Iris pigment epithelial cell (primary cell): ENCODE results near the gene PIGS.
"Not testable (repeated sequence)": the region's sequence is repeated elsewhere in the genome, so short reads cannot be mapped to it uniquely, and the experiment has no call there.

ENCODE experiments used
- DNase-seq: peaks from one replicate; pipeline ENCODE4 v3.0.0-alpha.2; 2011; ENCODE audit warnings: low read depth

Gene PIGS

GRCh38 chr17:28571361-28572122 is at the start of gene PIGS:
TSS of gene PIGS (minus strand) at chr17:28571524. CDS start at chr17:28571496, 28 bp downstream.
- peak; percentile 93 for DNase-seq

- DNase-seq, result no peak
Measured at GRCh38 chr17:28620010-28620409, 48.7 kb upstream of the PIGS start.

GRCh38 chr17:28618464-28618863 is 47.1 kb upstream of the PIGS start:
- no peak for DNase-seq

- no peak for DNase-seq
Measured at GRCh38 chr17:28616281-28616680, 45.0 kb upstream of the PIGS start.

GRCh38 chr17:28615260-28615940 is 44.1 kb upstream of the PIGS start:
- no peak for DNase-seq

DNA sequence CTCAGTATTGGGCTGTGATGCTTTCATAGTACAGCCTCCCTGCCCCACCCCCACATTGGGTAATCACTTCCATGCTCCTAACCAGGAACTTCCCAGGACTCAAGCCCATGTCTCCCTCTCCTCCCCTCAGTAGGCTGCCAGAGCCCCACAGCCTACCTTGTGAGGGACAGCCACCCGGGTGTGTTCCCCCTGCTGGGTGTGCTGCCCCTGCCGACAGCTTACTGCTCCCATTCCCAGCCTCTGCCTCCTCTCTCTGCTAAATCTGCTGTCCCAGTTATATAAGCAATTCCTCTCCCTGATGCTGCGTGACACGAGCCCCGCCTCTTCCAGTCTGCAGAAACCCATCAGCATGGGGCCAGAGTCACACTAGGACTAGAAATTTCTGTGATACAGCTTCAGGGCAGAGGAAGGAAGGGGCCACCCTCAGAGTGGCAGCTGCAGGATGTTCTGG is 42.6 kb upstream of the PIGS start, which contains the start of gene RSKR:
Gene RSKR, minus strand, starts transcription at position 255 of the 451 bp plus-strand sequence. Its CDS starts 24 bp downstream, at position 231.
- no peak for DNase-seq

GRCh38 chr17:28612936-28613872 is 41.9 kb upstream of the PIGS start:
- peak; percentile 34 for DNase-seq

- no peak for DNase-seq
Measured at GRCh38 chr17:28612531-28612930, 41.2 kb upstream of the PIGS start.

DNA sequence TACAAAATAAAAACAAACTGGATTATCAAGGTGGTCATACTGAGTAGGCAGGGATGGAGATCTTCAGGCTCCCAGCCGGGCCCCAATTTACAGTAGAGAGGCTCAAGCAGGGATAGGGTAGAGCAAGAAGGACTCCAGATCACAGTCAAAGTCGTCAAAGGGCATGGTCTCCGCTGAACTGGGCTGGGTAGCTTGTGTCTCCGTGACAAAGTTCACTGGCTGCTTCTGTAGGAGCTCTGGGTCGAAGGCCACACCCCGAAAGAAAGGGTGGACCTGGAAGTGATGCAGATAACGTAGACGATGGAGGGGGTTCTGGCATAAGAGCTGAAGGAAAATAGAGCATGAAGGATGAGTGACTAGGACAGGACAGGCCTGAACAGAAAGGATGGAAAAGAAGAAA is 39.1 kb upstream of the PIGS start:
- no peak for DNase-seq

GRCh38 chr17:28604031-28604430 is 32.7 kb upstream of the PIGS start:
- not testable (repeated sequence) for DNase-seq

DNA sequence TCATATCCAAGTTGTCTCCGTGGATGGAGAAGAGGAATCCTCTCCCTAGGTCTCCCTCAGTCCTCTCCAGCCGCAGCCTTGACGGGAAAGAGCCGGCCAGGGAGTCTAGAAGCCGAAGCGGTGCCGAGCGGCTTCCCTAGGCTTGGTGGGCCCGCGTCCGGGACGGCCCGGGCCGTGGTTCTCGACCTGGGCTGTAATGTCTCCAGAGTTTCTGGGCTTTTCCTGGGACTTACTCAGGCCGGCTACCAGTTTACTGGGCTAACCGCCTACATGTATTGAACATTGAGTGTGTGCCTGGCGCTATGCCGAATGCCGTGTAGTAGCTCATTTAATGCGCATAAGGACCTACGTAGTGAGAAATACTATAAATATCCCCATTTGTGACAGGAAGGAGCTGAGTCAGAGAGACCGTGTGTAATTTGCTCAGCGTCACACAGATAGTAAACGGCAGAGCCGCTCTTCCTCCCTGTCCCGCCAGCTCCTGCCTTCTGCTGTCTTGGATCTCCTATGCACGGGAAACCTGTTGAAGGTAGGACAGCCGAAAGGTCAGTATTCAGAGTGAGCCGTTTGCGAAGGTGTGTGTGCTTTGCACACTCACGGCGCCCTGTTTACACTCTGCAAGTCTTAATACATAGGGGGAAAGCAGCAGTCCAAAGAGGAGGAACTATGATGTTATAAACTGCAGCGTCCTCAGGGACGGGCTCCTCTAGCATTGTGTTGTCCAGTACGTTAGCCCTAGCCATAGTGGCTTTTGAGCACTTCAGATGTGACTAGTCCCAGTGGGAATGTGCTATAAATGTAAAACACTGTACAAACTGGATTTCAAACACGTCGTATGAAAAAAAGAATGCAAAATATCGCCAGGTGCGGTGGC is 28.2 kb upstream of the PIGS start:
- DNase-seq, result peak; percentile 89

- peak; percentile 90 for DNase-seq
Measured at GRCh38 chr17:28598799-28599310, 27.5 kb upstream of the PIGS start, which contains the start of gene SPAG5. TSS of gene SPAG5 (minus strand) at chr17:28599025. CDS start at chr17:28598946, 79 bp downstream.

GRCh38 chr17:28598389-28598788 is 27.1 kb upstream of the PIGS start:
- DNase-seq, result no peak

- DNase-seq, result no peak
Measured at GRCh38 chr17:28597606-28598383, 26.5 kb upstream of the PIGS start.

DNA sequence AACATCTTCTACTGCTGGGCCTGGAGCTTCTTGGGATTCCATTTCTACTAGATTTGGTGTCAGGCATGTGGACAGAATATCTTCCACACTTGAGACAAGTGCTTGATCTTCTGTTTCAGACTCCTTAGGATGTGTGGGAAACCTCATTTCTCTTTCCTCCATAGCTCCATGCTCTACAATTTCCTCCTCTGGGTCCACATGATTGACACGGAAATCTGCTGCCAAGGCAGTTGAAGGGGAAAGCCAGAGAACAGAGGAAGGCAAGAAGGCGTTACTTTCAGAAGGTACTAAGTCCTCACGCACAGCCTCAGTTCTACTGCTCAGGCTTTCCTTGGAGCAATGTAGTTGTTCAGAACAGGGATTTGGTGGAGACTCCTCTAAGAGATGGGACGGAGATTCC is 20.9 kb upstream of the PIGS start:
- DNase-seq, result no peak

DNA sequence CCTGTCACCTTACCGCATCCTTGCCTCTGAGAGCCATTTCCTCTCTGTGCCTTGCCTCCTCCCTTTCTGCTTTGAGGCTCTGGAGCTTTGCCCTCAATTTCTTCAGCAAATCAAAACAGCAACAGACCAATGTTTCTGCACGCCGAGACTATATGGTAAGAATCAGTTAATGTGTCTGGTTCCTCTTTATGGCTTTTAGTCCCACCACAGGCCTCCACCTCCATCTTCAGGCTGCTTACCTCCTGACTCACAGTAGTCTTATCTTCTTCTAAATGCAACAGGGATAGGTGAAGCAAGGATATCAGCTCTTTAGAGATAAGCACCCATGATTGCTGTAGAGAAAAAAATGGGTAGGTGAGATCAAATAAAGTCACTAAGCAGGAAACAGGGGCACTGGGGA is 14.5 kb upstream of the PIGS start:
- DNase-seq, result no peak

GRCh38 chr17:28584434-28584833 is 13.1 kb upstream of the PIGS start:
- DNase-seq, result no peak

DNA sequence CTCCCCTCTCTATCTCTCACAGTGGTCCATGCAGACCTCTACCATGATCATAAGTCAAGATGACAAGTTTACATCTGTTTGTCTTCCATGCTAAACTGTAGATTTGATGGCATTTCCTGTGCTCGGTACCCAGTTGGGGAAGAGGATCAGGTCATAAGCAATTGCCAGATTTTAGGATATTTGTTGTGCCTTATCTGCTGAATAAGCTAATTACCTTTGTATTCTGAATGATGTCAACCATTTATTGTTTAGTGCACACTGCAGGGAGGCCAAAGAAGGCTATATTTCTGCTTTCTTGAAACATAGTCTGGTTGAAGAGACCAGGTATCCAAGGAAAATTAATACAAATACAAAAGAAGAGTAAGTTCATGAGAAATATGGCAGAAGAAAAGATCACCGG is 11.2 kb upstream of the PIGS start:
- no peak for DNase-seq

DNA sequence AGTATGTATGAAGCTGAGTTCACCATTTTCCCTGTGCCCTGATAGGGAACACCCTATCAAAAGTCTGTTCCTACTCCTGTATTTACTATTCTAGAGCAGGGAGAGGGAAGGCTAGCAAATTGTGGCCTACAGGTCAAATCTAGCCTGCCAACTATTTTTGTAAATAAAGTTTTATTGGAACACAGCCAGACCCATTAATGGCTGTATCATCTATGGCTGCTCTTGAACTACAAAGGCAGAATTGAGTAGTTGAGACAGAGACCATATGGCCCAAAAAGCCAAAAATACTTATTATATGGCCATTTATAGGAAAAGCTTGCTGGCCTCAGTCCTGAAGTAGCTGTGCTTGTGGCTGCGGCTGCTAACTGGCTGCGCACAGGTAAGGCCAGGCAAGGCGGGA is 9.6 kb upstream of the PIGS start:
- no peak for DNase-seq

DNA sequence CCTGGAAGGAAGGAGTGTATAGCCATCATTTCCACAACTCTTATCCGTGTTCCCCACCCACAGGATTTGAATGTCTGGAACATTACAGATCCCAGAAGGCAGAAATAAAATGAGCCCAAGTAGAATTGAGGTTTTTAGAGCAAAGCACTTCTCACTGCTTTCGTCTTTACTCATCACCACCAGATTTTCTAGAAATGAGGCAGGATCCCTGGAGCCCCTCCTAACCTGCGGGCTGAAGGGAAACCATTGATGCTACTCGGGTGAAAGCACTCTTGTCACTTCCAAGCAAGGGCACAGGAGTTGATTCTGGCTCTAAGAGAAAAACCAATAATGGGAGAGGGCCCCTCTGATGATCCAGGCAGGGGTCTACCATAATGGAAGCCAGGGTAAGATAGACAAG is 8.2 kb upstream of the PIGS start:
- no peak for DNase-seq
